Heart left ventricle (tissue), 16 donors: ENCODE results near the gene ST7. TPM values are rescaled to one million over a fixed set of nuclear protein-coding genes. Genes with fewer than 3 reads are reported as not detected.

Experiments
- ATAC-seq, 4 donors: fragments of 200-7000 bp; cut with Tn5 transposase; one replicate each; pipeline ENCODE4 v1.9.1; 2020 to 2022; ENCODE audit warnings: moderate library complexity in 4 of 4, mild to moderate bottlenecking in 3 of 4, moderate number of reproducible peaks in 1 of 4
- DNase-seq, 5 donors: peaks; one replicate each; pipeline ENCODE4 v3.0.0-alpha.2; 2020
- H3K27ac ChIP-seq, 12 donors: fragments of 200-600 bp; sonication (generic) in 4 of 12; one replicate each; pipeline versions ENCODE4 v1.5.0 to v1.8.0; 2016 to 2022; ENCODE audit warnings: mild to moderate bottlenecking in 2 of 12
- H3K27me3 ChIP-seq, 9 donors: fragments of 200-600 bp; sonication (generic) in 2 of 9; one replicate each; pipeline versions ENCODE4 v1.5.1 to v1.8.0; 2016 to 2022; ENCODE audit warnings: mild to moderate bottlenecking in 3 of 9
- H3K36me3 ChIP-seq, 9 donors: fragments of 200-600 bp; sonication (generic) in 2 of 9; one replicate each; pipeline versions ENCODE4 v1.5.0 to v1.8.0; 2018 to 2022; ENCODE audit warnings: mild to moderate bottlenecking in 2 of 9
- H3K4me1 ChIP-seq, 12 donors: fragments of 200-600 bp; sonication (generic) in 4 of 12; one replicate each; pipeline versions ENCODE4 v1.5.0 to v1.8.0; 2016 to 2022; ENCODE audit warnings: mild to moderate bottlenecking in 3 of 12
- H3K4me3 ChIP-seq, 12 donors: fragments of 200-600 bp; sonication (generic) in 4 of 12; one replicate each; pipeline versions ENCODE4 v1.5.0 to v1.8.0; 2017 to 2022; ENCODE audit warnings: mild to moderate bottlenecking in 9 of 12, moderate library complexity in 4 of 12
- H3K9me3 ChIP-seq, 12 donors: fragments of 200-600 bp; sonication (generic) in 4 of 12; one replicate each; pipeline versions ENCODE4 v1.5.0 to v1.8.0; 2016 to 2022; ENCODE audit warnings: mild to moderate bottlenecking in 1 of 12
- POLR2A ChIP-seq, 2 donors: fragments of 450-650 bp; IDR thresholded peaks; one replicate each; pipeline ENCODE4 v1.6.1; 2017; ENCODE audit warnings: antibody characterized with exemption in 2 of 2, mild to moderate bottlenecking in 2 of 2, moderate library complexity in 2 of 2
- WGBS, 4 donors: extraction: QIAGEN DNeasy Blood & Tissue Kit in 2 of 4; methylation state at CpG; one replicate each; pipeline versions ENCODE4 v1.1.5 to v1.1.7; 2013 to 2018; 5-methylcytosine and 5-hydroxymethylcytosine counted together
- intact Hi-C, 10 donors: fragments of 100-400 bp; cut with DNase I; formaldehyde crosslinking; loops; one replicate each; pipeline versions ENCODE4 v1.11.1 to v1.14.2; 2022
- polyA plus RNA-seq, 2 donors: library from polyadenylated mRNA; stranded (reverse); fragments of 200-250 nt; gene quantifications; one replicate each; pipeline ENCODE4 v1.2.3, GENCODE V29; 2013
- total RNA-seq, 9 donors: library from RNA; depleted of rRNA in 2 of 9; stranded (reverse); fragments of >200 nt in 2 of 9; fragmentation: NEBNext Ultra II Directional in 3 of 9; extraction: Animal tissue kit (Norgen Biotek cat#: 25700) in 3 of 9; gene quantifications; one replicate each; pipeline versions ENCODE4 v1.1.0 to v1.2.4, GENCODE V29; 2016 to 2023
- TF ChIP-seq, protein P1 (sequence below), 12 donors: fragments of 200-600 bp; sonication (generic) in 4 of 12; IDR thresholded peaks; one replicate each; pipeline versions ENCODE4 v1.5.0 to v1.8.0; 2018 to 2022; ENCODE audit warnings: antibody characterized with exemption in 12 of 12, mild to moderate bottlenecking in 5 of 12
- donor health status: ischemic (EF 13 %, LVEDD 7.1; RV severe dilation, severe dysfunction).
- donor health status: healthy with polysubstance abuse.
- donor health status: DM: no; HTN: yes; CAD: no.
- donor health status: DM: no; HTN: no; CAD: no.
- donor health status: ischemic (EF 25% LVEDD 6.9; RV normal size, moderate dysfunction).
- donor health status: ischemic (EF 25% LVEDD 5.7; RV mildly dilated, moderate dysfunction).
- donor health status: healthy.
- donor health status: DM: yes; HTN: yes; CAD: no.
- donor health status: ischemic (EF 35%, LVEDD 5.7; RV mildly dilated, moderate dysfunction).
- donor health status: nonischemic (EF 11% LVEDD 7.7; RV severe dilation, severe dysfunction).
- donor health status: DM: yes; HTN: yes; CAD: no.
- donor health status: PGD.
- donor health status: ischemic (EF 29% LVEDD 5.4; RV normal size, mild dysfunction).
- donor health status: nonischemic (EF 23%, LVEDD 6.1; RV moderate dilation, normal function).

Gene ST7
- total and polyA plus RNA-seq, 11 donors = 16.0 to 41.3 (median 25.5) TPM

DNA sequence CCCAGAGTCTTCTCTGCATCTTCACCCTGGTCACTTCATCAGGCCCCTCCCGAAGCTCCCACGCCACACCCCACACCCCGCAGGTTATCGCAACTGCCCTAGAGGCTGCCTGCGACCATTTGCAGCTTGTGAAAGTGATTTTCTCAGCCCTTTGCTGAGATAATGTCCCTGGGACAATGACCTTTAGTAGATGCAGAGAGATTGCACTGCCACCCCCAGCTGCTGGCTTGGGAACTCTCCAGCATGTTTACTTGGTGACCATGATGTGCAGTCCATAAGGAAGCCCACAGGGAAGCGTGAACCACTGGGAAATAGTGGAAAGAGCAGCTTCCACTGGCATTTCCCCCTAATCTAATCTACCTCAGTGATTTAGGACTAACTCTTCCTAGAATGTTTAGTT, 272.2 kb downstream of the ST7 start:
- intact Hi-C loops = loop anchor here in 2 of 10 donors (10.0 kb wide), 2 partner anchors 59 to 159 kb away; no protein-coding TSS in a partner anchor
- H3K4me1 ChIP-seq = peaks cover 0 to 2% (median 0%) of the 10 kb centered on the region in 12 donors
- H3K36me3 ChIP-seq = peaks cover 0 to 49% (median 16%) of the 10 kb centered on the region in 9 donors
- no peak overlapping the region for H3K27ac ChIP-seq
- H3K4me3 ChIP-seq = no peak overlapping the region
- 75 to 80% (median 80%) methylated on average over 6 of the region's 6 CpGs for WGBS, 4 donors
- DNase-seq (no peak), ATAC-seq (no peak)
- H3K27me3 ChIP-seq = no peaks in the 10 kb centered on the region
- no peak for TF ChIP-seq POLR2A (IDR thresholded peaks at IDR 0.05)
- TF ChIP-seq, protein P1, sequence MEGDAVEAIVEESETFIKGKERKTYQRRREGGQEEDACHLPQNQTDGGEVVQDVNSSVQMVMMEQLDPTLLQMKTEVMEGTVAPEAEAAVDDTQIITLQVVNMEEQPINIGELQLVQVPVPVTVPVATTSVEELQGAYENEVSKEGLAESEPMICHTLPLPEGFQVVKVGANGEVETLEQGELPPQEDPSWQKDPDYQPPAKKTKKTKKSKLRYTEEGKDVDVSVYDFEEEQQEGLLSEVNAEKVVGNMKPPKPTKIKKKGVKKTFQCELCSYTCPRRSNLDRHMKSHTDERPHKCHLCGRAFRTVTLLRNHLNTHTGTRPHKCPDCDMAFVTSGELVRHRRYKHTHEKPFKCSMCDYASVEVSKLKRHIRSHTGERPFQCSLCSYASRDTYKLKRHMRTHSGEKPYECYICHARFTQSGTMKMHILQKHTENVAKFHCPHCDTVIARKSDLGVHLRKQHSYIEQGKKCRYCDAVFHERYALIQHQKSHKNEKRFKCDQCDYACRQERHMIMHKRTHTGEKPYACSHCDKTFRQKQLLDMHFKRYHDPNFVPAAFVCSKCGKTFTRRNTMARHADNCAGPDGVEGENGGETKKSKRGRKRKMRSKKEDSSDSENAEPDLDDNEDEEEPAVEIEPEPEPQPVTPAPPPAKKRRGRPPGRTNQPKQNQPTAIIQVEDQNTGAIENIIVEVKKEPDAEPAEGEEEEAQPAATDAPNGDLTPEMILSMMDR (IDR thresholded peaks at IDR 0.05) = no peak
- no peaks in the 10 kb centered on the region for H3K9me3 ChIP-seq

DNA sequence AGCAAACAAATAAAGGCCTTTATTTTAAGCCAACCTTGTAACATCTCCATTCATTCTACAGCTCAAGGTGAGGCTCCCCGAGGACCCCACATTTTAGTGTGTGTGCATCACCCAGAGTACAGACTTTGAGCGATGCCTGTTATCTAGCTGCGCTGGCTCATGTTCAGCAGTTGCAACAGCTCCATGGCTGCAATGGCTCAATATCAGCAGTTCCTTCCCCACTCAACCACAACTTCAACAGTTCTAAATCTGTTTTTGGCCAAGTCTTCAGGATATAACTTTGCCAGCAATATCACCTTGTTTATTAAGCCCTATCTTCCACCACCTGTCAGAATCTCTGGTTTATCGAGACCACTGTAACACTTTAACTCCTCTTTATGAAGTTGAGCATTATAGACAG, 273.8 kb downstream of the ST7 start:
- peaks cover 0 to 2% (median 0%) of the 10 kb centered on the region in 12 donors for H3K4me1 ChIP-seq
- TF ChIP-seq, protein P1 (IDR thresholded peaks at IDR 0.05) = no peak
- TF ChIP-seq POLR2A (IDR thresholded peaks at IDR 0.05) = no peak
- H3K4me3 ChIP-seq = no peak overlapping the region
- intact Hi-C loops = loop anchor here in 2 of 10 donors (10.0 kb wide), 2 partner anchors 58 to 158 kb away; no protein-coding TSS in a partner anchor
- no peak overlapping the region for H3K27ac ChIP-seq
- ATAC-seq = peak in 3 of 4 donors; percentile 49 to 82 (median 81)
- 46 to 56% (median 48%) methylated on average over 4 of the region's 4 CpGs for WGBS, 4 donors
- no peak for DNase-seq
- no peaks in the 10 kb centered on the region for H3K9me3 ChIP-seq
- H3K36me3 ChIP-seq = peaks cover 0 to 33% (median 11%) of the 10 kb centered on the region in 9 donors
- no peaks in the 10 kb centered on the region for H3K27me3 ChIP-seq

DNA sequence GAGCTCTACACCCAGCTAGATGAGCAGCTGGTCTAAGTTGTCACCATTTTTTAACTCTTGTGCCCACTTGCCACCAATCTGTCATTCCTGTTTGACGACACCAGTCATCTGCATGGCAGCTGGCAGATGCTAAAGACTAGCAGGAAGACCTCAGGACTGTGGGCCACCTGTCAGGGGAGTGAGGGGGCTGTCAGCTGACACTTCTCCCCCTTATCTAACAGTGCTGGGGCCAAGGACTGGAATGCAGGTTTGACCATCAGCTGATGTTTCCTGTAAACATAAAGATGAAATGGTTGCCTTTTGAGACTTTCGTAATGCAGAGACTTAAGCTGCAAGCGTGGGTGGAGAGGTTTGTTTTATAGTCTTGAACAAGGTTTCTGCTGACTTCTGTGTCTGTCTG, 276.0 kb downstream of the ST7 start:
- TF ChIP-seq, protein P1 (IDR thresholded peaks at IDR 0.05) = no peak
- TF ChIP-seq POLR2A (IDR thresholded peaks at IDR 0.05) = no peak
- Histone ChIP-seq H3K36me3 (peaks cover 0 to 11% (median 0%) of the 10 kb centered on the region in 9 donors), H3K9me3 (no peaks in the 10 kb centered on the region), H3K27me3 (no peaks in the 10 kb centered on the region), H3K4me3 (no peak overlapping the region), H3K27ac (no peak overlapping the region), H3K4me1 (peaks cover 0 to 2% (median 0%) of the 10 kb centered on the region in 12 donors)
- 73 to 81% (median 80%) methylated on average over 3 of the region's 3 CpGs for WGBS, 4 donors
- DNase-seq (no peak), ATAC-seq (no peak)
- intact Hi-C loops = loop anchor here in 2 of 10 donors (10.0 kb wide), 2 partner anchors 55 to 155 kb away; no protein-coding TSS in a partner anchor

DNA sequence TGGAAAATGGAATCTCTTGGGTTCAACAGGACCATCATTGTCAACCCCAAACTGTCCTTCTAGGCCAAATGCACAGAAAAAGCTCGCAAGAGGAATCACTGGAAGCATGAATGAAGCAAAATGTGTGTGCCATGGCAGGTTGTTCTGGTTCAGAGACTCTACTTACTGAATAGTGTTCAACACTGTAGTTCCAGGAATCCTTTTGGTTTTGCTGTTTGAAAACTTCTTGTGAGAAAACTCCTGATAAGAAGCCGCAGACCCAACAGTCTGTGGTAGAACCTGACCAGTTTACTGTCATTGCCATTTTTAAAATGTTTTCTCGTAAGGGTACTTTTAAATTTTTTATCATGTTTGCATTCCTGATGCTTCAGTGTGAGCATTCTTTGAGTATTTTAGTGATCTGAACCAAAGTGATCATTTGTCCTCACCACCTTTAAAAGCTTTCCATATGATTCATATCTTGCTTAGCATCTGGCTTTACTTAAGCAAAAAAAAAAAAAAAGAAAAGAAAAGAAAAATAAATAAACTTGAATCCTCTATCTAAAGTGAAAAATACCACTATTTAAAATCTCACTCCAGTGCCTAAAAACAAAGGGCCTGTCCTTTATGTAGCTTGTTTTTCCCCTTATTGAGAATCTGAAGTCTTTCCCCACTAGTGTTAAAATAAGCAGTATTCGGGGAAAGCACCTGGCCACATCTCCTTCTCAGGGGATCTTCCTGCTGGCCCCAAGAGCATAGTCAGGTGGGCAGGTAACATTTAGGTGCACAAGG, 277.2 kb downstream of the ST7 start:
- ATAC-seq (no peak), DNase-seq (no peak)
- WGBS, 4 donors = 88 to 97% (median 94%) methylated on average over 4 of the region's 4 CpGs
- Histone ChIP-seq H3K4me3 (no peak overlapping the region), H3K27ac (no peak overlapping the region), H3K4me1 (peaks cover 0 to 2% (median 0%) of the 10 kb centered on the region in 12 donors), H3K9me3 (peaks cover 0 to 2% (median 0%) of the 10 kb centered on the region in 12 donors), H3K36me3 (peaks cover 0 to 10% (median 0%) of the 10 kb centered on the region in 9 donors), H3K27me3 (no peaks in the 10 kb centered on the region)
- TF ChIP-seq, protein P1 (IDR thresholded peaks at IDR 0.05) = no peak
- no peak for TF ChIP-seq POLR2A (IDR thresholded peaks at IDR 0.05)
- intact Hi-C loops = no loop called here
